Left ventricle myocardium inferior (tissue), 1 donor: Measurements from ENCODE around the gene PLCD1. TPM values are rescaled to one million over a fixed set of nuclear protein-coding genes. Genes with fewer than 3 reads are reported as not detected.
A peak's percentile ranks its signal among the peaks of the same experiment; 100 is the strongest.
"Not testable (repeated sequence)": the region's sequence is repeated elsewhere in the genome, so short reads cannot be mapped to it uniquely, and the experiment has no call there.

Source experiments
- DNase-seq: peaks from one replicate; pipeline ENCODE4 v3.0.0-alpha.2; 2020
- H3K27ac ChIP-seq: fragments of 200-600 bp; replicated peaks from 2 replicates; pipeline ENCODE4 v1.8.0; 2021
- H3K27me3 ChIP-seq: fragments of 200-600 bp; 2 replicates; pipeline ENCODE4 v1.8.0; 2021; ENCODE audit warnings: low read depth
- H3K36me3 ChIP-seq: fragments of 200-600 bp; 2 replicates; pipeline ENCODE4 v1.8.0; 2021
- H3K4me1 ChIP-seq: fragments of 200-600 bp; 2 replicates; pipeline ENCODE4 v1.8.0; 2021
- H3K4me3 ChIP-seq: fragments of 200-600 bp; 2 replicates; pipeline ENCODE4 v1.8.0; 2021; ENCODE audit warnings: mild to moderate bottlenecking, moderate library complexity
- H3K9me3 ChIP-seq: fragments of 200-600 bp; replicated peaks from 2 replicates; pipeline ENCODE4 v1.8.0; 2021
- CTCF ChIP-seq: fragments of 200-600 bp; IDR thresholded peaks from 2 replicates; pipeline ENCODE4 v1.8.0; 2021; ENCODE audit warnings: antibody characterized with exemption, mild to moderate bottlenecking, borderline replicate concordance
- intact Hi-C: fragments of 100-400 bp; cut with micrococcal nuclease; formaldehyde crosslinking; loops from one replicate; pipeline ENCODE4 v1.11.0; 2022
- total RNA-seq: library from RNA; stranded (reverse); fragmentation: NEBNext Ultra II Directional; extraction: Animal tissue kit (Norgen Biotek cat#: 25700); gene quantifications from one replicate; pipeline ENCODE4 v1.2.1, GENCODE V29; 2021
- donor health status: DM: no; HTN: yes; CAD: no; lungs with severe emphysema.

PLCD1 gene
- total RNA-seq, 1 donor from 2014 or later: 10.3 TPM

DNA sequence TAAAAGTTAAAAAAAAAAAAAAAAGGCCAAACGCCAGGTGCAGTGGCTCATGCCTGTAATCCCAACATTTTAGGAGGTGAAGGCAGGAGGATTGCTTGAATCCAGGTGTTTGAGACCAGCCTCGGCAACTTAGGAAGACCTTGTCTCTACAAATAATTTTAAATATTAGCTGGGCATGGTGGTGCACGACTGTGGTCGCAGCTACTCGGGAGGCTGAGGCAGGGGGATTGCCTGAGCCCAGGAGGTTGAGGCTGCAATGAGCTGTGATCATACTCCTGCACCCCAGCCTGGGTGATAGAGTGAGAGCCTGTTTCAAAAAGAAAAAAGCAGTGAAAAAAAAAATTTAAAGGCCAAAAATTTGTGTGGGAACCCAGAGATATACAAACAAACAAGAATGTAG, 6.8 kb upstream of the PLCD1 start:
- Histone ChIP-seq H3K27me3 (peaks cover 14% of the 10 kb centered on the region), H3K4me3 (no peak overlapping the region), H3K9me3 (no peaks in the 10 kb centered on the region), H3K4me1 (peaks cover 18% of the 10 kb centered on the region), H3K36me3 (no peaks in the 10 kb centered on the region), H3K27ac (no peak overlapping the region)
- DNase-seq: no peak
- TF ChIP-seq CTCF: no peak
- intact Hi-C loops: no loop called here

- intact Hi-C loops, DNase-seq, H3K4me3 ChIP-seq, H3K36me3 ChIP-seq, H3K9me3 ChIP-seq, H3K27ac ChIP-seq: not testable (repeated sequence)
- Histone ChIP-seq H3K4me1 (peaks cover 25% of the 10 kb centered on the region), H3K27me3 (peaks cover 10% of the 10 kb centered on the region)
Measured at GRCh38 chr3:38034335-38034734, 4.9 kb upstream of the PLCD1 start.

GRCh38 chr3:38033586-38033985, 4.1 kb upstream of the PLCD1 start:
- H3K9me3 ChIP-seq, DNase-seq, H3K4me3 ChIP-seq, H3K36me3 ChIP-seq, H3K27me3 ChIP-seq, intact Hi-C loops, H3K27ac ChIP-seq: not testable (repeated sequence)
- peaks cover 25% of the 10 kb centered on the region for H3K4me1 ChIP-seq

GRCh38 chr3:38032328-38032865, 3.0 kb upstream of the PLCD1 start:
- no peak for DNase-seq
- TF ChIP-seq CTCF: no peak
- H3K36me3 ChIP-seq: no peaks in the 10 kb centered on the region
- no peak overlapping the region for H3K27ac ChIP-seq
- no peaks in the 10 kb centered on the region for H3K9me3 ChIP-seq
- intact Hi-C loops: no loop called here
- peaks cover 30% of the 10 kb centered on the region for H3K4me1 ChIP-seq
- H3K27me3 ChIP-seq: peaks cover 4% of the 10 kb centered on the region
- H3K4me3 ChIP-seq: no peak overlapping the region

- Histone ChIP-seq H3K36me3 (no peaks in the 10 kb centered on the region), H3K4me3 (no peak overlapping the region), H3K27me3 (peaks cover 2% of the 10 kb centered on the region), H3K4me1 (peaks cover 30% of the 10 kb centered on the region), H3K9me3 (no peaks in the 10 kb centered on the region), H3K27ac (peak overlapping the region; percentile 88)
- no peak for TF ChIP-seq CTCF
- DNase-seq: no peak
- intact Hi-C loops: no loop called here
Measured at GRCh38 chr3:38031022-38031994, 1.9 kb upstream of the PLCD1 start.

GRCh38 chr3:38030126-38031021, 932 bp upstream of the PLCD1 start:
- Histone ChIP-seq H3K4me1 (peaks cover 37% of the 10 kb centered on the region), H3K27ac (peak overlapping the region; percentile 88), H3K9me3 (no peaks in the 10 kb centered on the region), H3K4me3 (peak overlapping the region; percentile 85), H3K27me3 (no peaks in the 10 kb centered on the region), H3K36me3 (no peaks in the 10 kb centered on the region)
- TF ChIP-seq CTCF: no peak
- intact Hi-C loops: no loop called here
- no peak for DNase-seq
